Transverse colon (tissue), 3 donors: ENCODE data around the gene BICDL2.
"Not testable (repeated sequence)": the region's sequence is repeated elsewhere in the genome, so short reads cannot be mapped to it uniquely, and the experiment has no call there.

Experiments
- CTCF ChIP-seq, 5 experiments: fragments of 200-600 bp in 3 of 5; fragments of 450-650 bp in 2 of 5; sonication (generic) in 3 of 5; IDR thresholded peaks; 1 replicate in 2 of 5; 2 replicates in 3 of 5; pipeline ENCODE4 v1.5.1; 2016 to 2017; ENCODE audit warnings: antibody characterized with exemption in 5 of 5, inconsistent platforms in 3 of 5, mild to moderate bottlenecking in 2 of 5, moderate library complexity in 1 of 5
- POLR2A ChIP-seq: fragments of 450-650 bp; IDR thresholded peaks from one replicate; pipeline ENCODE4 v1.6.1; 2016; ENCODE audit warnings: antibody characterized with exemption, mild to moderate bottlenecking, moderate library complexity

GRCh38 chr16:3081957-3082356 is 45.2 kb upstream of the BICDL2 start:
- TF ChIP-seq POLR2A; CTCF (IDR thresholded peaks at IDR 0.05): not testable (repeated sequence)
